ENCODE results near the gene LAMA4. TPM values are rescaled to one million over a fixed set of nuclear protein-coding genes. Genes with fewer than 3 reads are reported as not detected.

LAMA4 gene
- total RNA-seq, 1 experiment from 2014 or later = 89.9 TPM

DNA sequence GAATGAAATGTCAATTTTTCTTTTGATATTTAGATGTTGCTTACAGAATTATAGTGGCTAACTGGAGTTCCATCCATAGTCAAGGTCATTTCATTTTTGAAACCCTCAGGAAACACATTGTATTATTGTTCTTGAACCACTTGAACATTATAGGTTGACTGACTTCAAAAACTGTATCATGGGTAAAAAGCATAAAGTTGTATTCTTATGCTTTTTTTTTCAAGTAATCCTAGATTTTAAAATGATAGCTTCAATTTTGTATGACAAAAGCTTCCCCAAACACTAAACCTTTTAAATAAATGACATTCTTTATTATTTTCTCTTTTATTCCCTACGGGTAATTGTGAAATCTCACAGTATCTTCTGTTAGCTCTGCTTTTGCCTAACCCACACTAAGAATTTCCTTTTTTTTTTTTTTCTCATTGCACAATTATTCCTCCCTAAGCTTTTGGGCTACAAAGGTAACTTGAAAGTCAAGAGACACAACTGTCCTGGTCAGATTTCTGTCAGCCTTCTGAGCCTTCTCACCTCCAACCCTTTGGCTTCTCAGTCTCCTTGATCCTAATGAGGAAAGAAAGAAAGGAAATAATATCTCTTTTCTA, 36.9 kb upstream of the LAMA4 start:
- no peak for TF ChIP-seq CTCF (IDR thresholded peaks at IDR 0.05; ENCODE audit: unreplicated experiment)
- no peak for DNase-seq
- Mint-ChIP-seq H3K4me3 (ENCODE audit: low read depth, unreplicated experiment) (no peak overlapping the region), H3K4me1 (ENCODE audit: low read depth, unreplicated experiment) (peaks cover 5% of the 10 kb centered on the region), H3K27ac (ENCODE audit: unreplicated experiment) (no peak overlapping the region), H3K9me3 (ENCODE audit: low read depth, unreplicated experiment) (peaks cover 2% of the 10 kb centered on the region), H3K36me3 (ENCODE audit: insufficient read depth, unreplicated experiment) (no peaks in the 10 kb centered on the region), H3K27me3 (ENCODE audit: unreplicated experiment) (no peaks in the 10 kb centered on the region)
- intact Hi-C loops (cut with micrococcal nuclease; ENCODE audit: unreplicated experiment) = no loop called here
- BruUV-seq (replicated peaks) = no TSS peak
- CTCF ChIA-PET = interaction anchor here (0.6 kb wide), 1 partner anchor 10 kb away, joined by 3 read pairs; no protein-coding TSS in a partner anchor

DNA sequence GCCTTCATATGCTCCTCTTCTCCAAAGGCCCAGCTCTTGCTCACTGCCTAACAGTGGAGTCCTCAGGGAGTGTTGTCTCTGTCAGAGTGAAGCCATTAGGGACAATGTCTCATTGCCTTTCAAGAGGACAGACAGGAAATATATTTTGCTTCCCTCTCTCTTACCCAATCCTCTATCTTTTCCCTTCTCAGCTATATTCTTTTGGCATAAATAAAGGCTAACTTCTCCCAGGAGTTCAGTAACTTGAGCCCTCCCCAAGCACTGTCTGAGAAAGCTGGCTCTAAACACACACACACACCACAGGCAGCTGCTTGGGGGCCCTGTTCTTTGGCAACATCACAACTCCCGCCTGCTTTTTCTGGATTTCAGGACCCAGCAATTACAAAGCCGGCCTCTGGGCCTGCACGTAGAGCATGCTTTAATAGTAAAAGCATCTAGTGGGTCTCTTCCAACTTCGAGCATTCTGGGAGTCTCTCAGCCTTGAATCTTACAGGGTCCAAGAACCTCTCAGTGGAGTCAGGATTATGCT, 34.7 kb upstream of the LAMA4 start:
- no peak overlapping the region for H3K4me3 Mint-ChIP-seq (ENCODE audit: low read depth, unreplicated experiment)

DNA sequence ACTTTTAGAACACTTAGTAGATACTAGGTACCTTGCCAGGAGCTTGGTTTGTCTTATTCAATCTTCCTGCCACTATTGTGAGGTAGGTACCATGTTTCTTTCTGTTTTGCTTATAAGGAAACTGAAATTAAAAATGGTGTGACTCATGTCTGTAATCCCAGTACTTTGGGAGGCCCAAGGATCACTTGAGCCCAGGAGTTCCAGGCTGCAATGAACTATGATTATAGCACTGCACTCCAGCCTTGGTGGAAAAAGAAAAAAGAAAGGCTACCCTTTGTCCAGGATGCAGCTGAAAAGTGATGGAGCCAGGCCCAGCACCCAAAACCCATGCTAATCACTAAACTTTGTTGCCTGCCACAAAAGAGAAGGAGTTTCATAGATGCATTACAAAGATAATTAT, 34.1 kb upstream of the LAMA4 start:
- Mint-ChIP-seq H3K4me3 (ENCODE audit: low read depth, unreplicated experiment) (no peak overlapping the region), H3K27ac (ENCODE audit: unreplicated experiment) (no peak overlapping the region), H3K36me3 (ENCODE audit: insufficient read depth, unreplicated experiment) (no peaks in the 10 kb centered on the region), H3K27me3 (ENCODE audit: unreplicated experiment) (no peaks in the 10 kb centered on the region), H3K4me1 (ENCODE audit: low read depth, unreplicated experiment) (peaks cover 8% of the 10 kb centered on the region), H3K9me3 (ENCODE audit: low read depth, unreplicated experiment) (no peaks in the 10 kb centered on the region)
- intact Hi-C loops (cut with micrococcal nuclease; ENCODE audit: unreplicated experiment) = no loop called here
- CTCF ChIA-PET = no interaction called here
- DNase-seq = no peak
- BruUV-seq (replicated peaks) = no TSS peak
- no peak for TF ChIP-seq CTCF (IDR thresholded peaks at IDR 0.05; ENCODE audit: unreplicated experiment)

More for the DNA sequence above, 34.7 kb upstream of the LAMA4 start:
- Mint-ChIP-seq H3K36me3 (ENCODE audit: insufficient read depth, unreplicated experiment) (no peaks in the 10 kb centered on the region), H3K9me3 (ENCODE audit: low read depth, unreplicated experiment) (no peaks in the 10 kb centered on the region), H3K4me1 (ENCODE audit: low read depth, unreplicated experiment) (peaks cover 2% of the 10 kb centered on the region), H3K27me3 (ENCODE audit: unreplicated experiment) (no peaks in the 10 kb centered on the region), H3K27ac (ENCODE audit: unreplicated experiment) (no peak overlapping the region)
- intact Hi-C loops (cut with micrococcal nuclease; ENCODE audit: unreplicated experiment) = no loop called here
- DNase-seq = no peak
- BruUV-seq (replicated peaks) = no TSS peak
- CTCF ChIA-PET = no interaction called here
- no peak for TF ChIP-seq CTCF (IDR thresholded peaks at IDR 0.05; ENCODE audit: unreplicated experiment)

- H3K9me3 Mint-ChIP-seq (ENCODE audit: low read depth, unreplicated experiment) = no peaks in the 10 kb centered on the region
- no peak for DNase-seq
Measured at GRCh38 chr6:112287577-112288225, 33.3 kb upstream of the LAMA4 start.

More at GRCh38 chr6:112287577-112288225, 33.3 kb upstream of the LAMA4 start:
- Mint-ChIP-seq H3K27ac (ENCODE audit: unreplicated experiment) (no peak overlapping the region), H3K27me3 (ENCODE audit: unreplicated experiment) (no peaks in the 10 kb centered on the region), H3K4me1 (ENCODE audit: low read depth, unreplicated experiment) (peaks cover 16% of the 10 kb centered on the region), H3K36me3 (ENCODE audit: insufficient read depth, unreplicated experiment) (no peaks in the 10 kb centered on the region), H3K4me3 (ENCODE audit: low read depth, unreplicated experiment) (no peak overlapping the region)
- intact Hi-C loops (cut with micrococcal nuclease; ENCODE audit: unreplicated experiment) = no loop called here
- CTCF ChIA-PET = no interaction called here
- BruUV-seq (replicated peaks) = no TSS peak
- no peak for TF ChIP-seq CTCF (IDR thresholded peaks at IDR 0.05; ENCODE audit: unreplicated experiment)
